WTC11 (cell line): ENCODE measurements around the gene AGXT.

ENCODE experiments used
- CBFB ChIP-seq: sonication (generic); formaldehyde crosslinking; IDR thresholded peaks from 2 replicates; pipeline ENCODE4 v1.8.1; 2022; ENCODE audit warnings: mild to moderate bottlenecking, low read depth, missing genetic modification reagents
- CREM ChIP-seq: sonication (generic); formaldehyde crosslinking; IDR thresholded peaks from 2 replicates; pipeline ENCODE4 v1.8.1; 2022; ENCODE audit warnings: mild to moderate bottlenecking, missing genetic modification reagents, moderate library complexity
- E2F4 ChIP-seq: sonication (generic); formaldehyde crosslinking; IDR thresholded peaks from 2 replicates; pipeline ENCODE4 v1.8.1; 2022; ENCODE audit warnings: low read depth, mild to moderate bottlenecking, moderate library complexity, missing genetic modification reagents, borderline replicate concordance
- ELF4 ChIP-seq: sonication (generic); formaldehyde crosslinking; IDR thresholded peaks from 2 replicates; pipeline ENCODE4 v1.8.1; 2022; ENCODE audit warnings: low read depth, mild to moderate bottlenecking, moderate library complexity, missing genetic modification reagents
- ESRRA ChIP-seq: sonication (generic); formaldehyde crosslinking; IDR thresholded peaks from 2 replicates; pipeline ENCODE4 v1.8.1; 2022; ENCODE audit warnings: mild to moderate bottlenecking, missing genetic modification reagents, borderline replicate concordance
- IRF1 ChIP-seq: sonication (generic); formaldehyde crosslinking; IDR thresholded peaks from 2 replicates; pipeline ENCODE4 v1.8.0; 2023; ENCODE audit warnings: missing genetic modification reagents
- MAX ChIP-seq: sonication (generic); formaldehyde crosslinking; IDR thresholded peaks from 2 replicates; pipeline ENCODE4 v1.8.0; 2022; ENCODE audit warnings: mild to moderate bottlenecking, missing genetic modification reagents
- SMAD4 ChIP-seq: sonication (generic); formaldehyde crosslinking; IDR thresholded peaks from 2 replicates; pipeline ENCODE4 v1.8.0; 2022; ENCODE audit warnings: mild to moderate bottlenecking, missing genetic modification reagents
- TP53 ChIP-seq: sonication (generic); formaldehyde crosslinking; IDR thresholded peaks from 2 replicates; pipeline ENCODE4 v1.8.1; 2023; ENCODE audit warnings: mild to moderate bottlenecking, missing genetic modification reagents
- ZNF138 ChIP-seq: sonication (generic); formaldehyde crosslinking; conservative IDR thresholded peaks from 2 replicates; pipeline ENCODE4 v1.8.1; 2022; ENCODE audit warnings: mild to moderate bottlenecking, moderate library complexity, missing genetic modification reagents
- ZNF416 ChIP-seq: fragments of 250-450 bp; sonication (Bioruptor Pico); IDR thresholded peaks from 2 replicates; pipeline ENCODE4 v1.9.0; 2021; ENCODE audit warnings: mild to moderate bottlenecking, inconsistent platforms
- TF ChIP-seq, protein P1 (sequence below): fragments of 200-600 bp; IDR thresholded peaks from 2 replicates; pipeline ENCODE4 v1.8.0; 2022; ENCODE audit warnings: antibody characterized with exemption
- TF ChIP-seq, protein P2 (sequence below): sonication (generic); formaldehyde crosslinking; IDR thresholded peaks from 2 replicates; pipeline ENCODE4 v1.8.1; 2022; ENCODE audit warnings: low read depth, missing genetic modification reagents, borderline replicate concordance
- TF ChIP-seq, protein P3 (sequence below): sonication (generic); formaldehyde crosslinking; IDR thresholded peaks from 2 replicates; pipeline ENCODE4 v1.8.0; 2023; ENCODE audit warnings: missing genetic modification reagents, mild to moderate bottlenecking, borderline replicate concordance

- TF ChIP-seq, protein P1, sequence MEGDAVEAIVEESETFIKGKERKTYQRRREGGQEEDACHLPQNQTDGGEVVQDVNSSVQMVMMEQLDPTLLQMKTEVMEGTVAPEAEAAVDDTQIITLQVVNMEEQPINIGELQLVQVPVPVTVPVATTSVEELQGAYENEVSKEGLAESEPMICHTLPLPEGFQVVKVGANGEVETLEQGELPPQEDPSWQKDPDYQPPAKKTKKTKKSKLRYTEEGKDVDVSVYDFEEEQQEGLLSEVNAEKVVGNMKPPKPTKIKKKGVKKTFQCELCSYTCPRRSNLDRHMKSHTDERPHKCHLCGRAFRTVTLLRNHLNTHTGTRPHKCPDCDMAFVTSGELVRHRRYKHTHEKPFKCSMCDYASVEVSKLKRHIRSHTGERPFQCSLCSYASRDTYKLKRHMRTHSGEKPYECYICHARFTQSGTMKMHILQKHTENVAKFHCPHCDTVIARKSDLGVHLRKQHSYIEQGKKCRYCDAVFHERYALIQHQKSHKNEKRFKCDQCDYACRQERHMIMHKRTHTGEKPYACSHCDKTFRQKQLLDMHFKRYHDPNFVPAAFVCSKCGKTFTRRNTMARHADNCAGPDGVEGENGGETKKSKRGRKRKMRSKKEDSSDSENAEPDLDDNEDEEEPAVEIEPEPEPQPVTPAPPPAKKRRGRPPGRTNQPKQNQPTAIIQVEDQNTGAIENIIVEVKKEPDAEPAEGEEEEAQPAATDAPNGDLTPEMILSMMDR = no peak
- no peak for TF ChIP-seq ZNF416 (CRISPR knock-in tag)
- TF ChIP-seq CREM (CRISPR knock-in tag) = no peak
- no peak for TF ChIP-seq TP53 (CRISPR knock-in tag)
- TF ChIP-seq ESRRA = no peak
- no peak for TF ChIP-seq IRF1
- TF ChIP-seq SMAD4 = no peak
- no peak for TF ChIP-seq CBFB (CRISPR knock-in tag)
- no peak for TF ChIP-seq MAX (CRISPR knock-in tag)
- no peak for TF ChIP-seq ZNF138 (CRISPR knock-in tag)
- TF ChIP-seq, protein P2, sequence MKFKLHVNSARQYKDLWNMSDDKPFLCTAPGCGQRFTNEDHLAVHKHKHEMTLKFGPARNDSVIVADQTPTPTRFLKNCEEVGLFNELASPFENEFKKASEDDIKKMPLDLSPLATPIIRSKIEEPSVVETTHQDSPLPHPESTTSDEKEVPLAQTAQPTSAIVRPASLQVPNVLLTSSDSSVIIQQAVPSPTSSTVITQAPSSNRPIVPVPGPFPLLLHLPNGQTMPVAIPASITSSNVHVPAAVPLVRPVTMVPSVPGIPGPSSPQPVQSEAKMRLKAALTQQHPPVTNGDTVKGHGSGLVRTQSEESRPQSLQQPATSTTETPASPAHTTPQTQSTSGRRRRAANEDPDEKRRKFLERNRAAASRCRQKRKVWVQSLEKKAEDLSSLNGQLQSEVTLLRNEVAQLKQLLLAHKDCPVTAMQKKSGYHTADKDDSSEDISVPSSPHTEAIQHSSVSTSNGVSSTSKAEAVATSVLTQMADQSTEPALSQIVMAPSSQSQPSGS (CRISPR knock-in tag) = no peak
- TF ChIP-seq ELF4 (CRISPR knock-in tag) = no peak
- TF ChIP-seq, protein P3, sequence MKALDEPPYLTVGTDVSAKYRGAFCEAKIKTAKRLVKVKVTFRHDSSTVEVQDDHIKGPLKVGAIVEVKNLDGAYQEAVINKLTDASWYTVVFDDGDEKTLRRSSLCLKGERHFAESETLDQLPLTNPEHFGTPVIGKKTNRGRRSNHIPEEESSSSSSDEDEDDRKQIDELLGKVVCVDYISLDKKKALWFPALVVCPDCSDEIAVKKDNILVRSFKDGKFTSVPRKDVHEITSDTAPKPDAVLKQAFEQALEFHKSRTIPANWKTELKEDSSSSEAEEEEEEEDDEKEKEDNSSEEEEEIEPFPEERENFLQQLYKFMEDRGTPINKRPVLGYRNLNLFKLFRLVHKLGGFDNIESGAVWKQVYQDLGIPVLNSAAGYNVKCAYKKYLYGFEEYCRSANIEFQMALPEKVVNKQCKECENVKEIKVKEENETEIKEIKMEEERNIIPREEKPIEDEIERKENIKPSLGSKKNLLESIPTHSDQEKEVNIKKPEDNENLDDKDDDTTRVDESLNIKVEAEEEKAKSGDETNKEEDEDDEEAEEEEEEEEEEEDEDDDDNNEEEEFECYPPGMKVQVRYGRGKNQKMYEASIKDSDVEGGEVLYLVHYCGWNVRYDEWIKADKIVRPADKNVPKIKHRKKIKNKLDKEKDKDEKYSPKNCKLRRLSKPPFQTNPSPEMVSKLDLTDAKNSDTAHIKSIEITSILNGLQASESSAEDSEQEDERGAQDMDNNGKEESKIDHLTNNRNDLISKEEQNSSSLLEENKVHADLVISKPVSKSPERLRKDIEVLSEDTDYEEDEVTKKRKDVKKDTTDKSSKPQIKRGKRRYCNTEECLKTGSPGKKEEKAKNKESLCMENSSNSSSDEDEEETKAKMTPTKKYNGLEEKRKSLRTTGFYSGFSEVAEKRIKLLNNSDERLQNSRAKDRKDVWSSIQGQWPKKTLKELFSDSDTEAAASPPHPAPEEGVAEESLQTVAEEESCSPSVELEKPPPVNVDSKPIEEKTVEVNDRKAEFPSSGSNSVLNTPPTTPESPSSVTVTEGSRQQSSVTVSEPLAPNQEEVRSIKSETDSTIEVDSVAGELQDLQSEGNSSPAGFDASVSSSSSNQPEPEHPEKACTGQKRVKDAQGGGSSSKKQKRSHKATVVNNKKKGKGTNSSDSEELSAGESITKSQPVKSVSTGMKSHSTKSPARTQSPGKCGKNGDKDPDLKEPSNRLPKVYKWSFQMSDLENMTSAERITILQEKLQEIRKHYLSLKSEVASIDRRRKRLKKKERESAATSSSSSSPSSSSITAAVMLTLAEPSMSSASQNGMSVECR (CRISPR knock-in tag) = no peak
- TF ChIP-seq E2F4 = no peak
Measured at GRCh38 chr2:240906141-240906910, 37.7 kb downstream of the AGXT start, which contains the start of gene CROCC2.
